Right atrium auricular region (tissue), 2 donors: ENCODE results near the gene SIM2. TPM values are rescaled to one million over a fixed set of nuclear protein-coding genes. Genes with fewer than 3 reads are reported as not detected.

Experiments
- DNase-seq: peaks from one replicate; pipeline ENCODE4 v3.0.0-alpha.2; 2019; ENCODE audit warnings: low spot score
- H3K27ac ChIP-seq, 2 donors: fragments of 200-600 bp; sonication (generic); 1 replicate in 1 of 2; 2 replicates in 1 of 2; pipeline ENCODE4 v1.5.1; 2016 to 2019
- H3K27me3 ChIP-seq, 2 donors: fragments of 200-600 bp; sonication (generic); one replicate each; pipeline versions ENCODE4 v1.5.1 to v1.6.0; 2017 to 2019
- H3K36me3 ChIP-seq: fragments of 200-600 bp; sonication (generic); one replicate; pipeline ENCODE4 v1.5.1; 2016
- H3K4me1 ChIP-seq, 2 donors: fragments of 200-600 bp; sonication (generic); one replicate each; pipeline versions ENCODE4 v1.5.1 to v1.6.0; 2017 to 2019
- H3K4me3 ChIP-seq, 2 donors: fragments of 200-600 bp; sonication (generic); 1 replicate in 1 of 2; 2 replicates in 1 of 2; pipeline ENCODE4 v1.5.1; 2017 to 2019; ENCODE audit warnings: mild to moderate bottlenecking in 1 of 2, moderate library complexity in 1 of 2
- H3K9me3 ChIP-seq, 2 donors: fragments of 200-600 bp; sonication (generic); one replicate each; pipeline ENCODE4 v1.5.1; 2019
- total RNA-seq, 2 donors: library from RNA; depleted of rRNA; stranded (reverse); fragments of >200 nt; gene quantifications; one replicate each; pipeline ENCODE4 v1.1.0, GENCODE V29; 2016
- TF ChIP-seq, protein P1 (sequence below), 2 donors: fragments of 200-600 bp; sonication (generic); IDR thresholded peaks; one replicate each; pipeline ENCODE4 v1.5.1; 2019; ENCODE audit warnings: antibody characterized with exemption in 2 of 2

Gene SIM2
- total RNA-seq, 2 donors from 2014 or later = not detected

DNA sequence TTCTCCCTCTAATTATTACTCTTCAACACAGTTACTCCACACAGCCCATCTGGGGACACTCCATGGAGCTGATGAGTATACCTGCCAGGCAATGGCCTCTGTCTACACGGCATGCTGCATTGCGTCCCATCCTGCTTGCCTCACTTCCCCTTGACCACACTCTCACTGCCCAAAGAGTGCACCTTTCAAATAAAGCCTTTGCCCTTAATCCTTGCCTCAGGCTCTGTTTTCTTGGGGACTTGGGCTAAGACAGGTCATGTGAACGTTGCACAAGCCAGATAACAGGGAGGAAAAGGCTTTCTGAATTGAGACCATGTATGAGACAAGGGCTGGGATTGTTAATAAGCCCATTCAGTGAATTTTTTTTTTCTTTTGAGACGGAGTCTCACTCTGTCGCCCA is 40.0 kb upstream of the SIM2 start:
- no peak for DNase-seq
- Histone ChIP-seq H3K9me3 (no peaks in the 10 kb centered on the region), H3K27me3 (peaks cover 0 to 2% of the 10 kb centered on the region in 2 donors), H3K36me3 (no peaks in the 10 kb centered on the region), H3K4me3 (no peak overlapping the region), H3K4me1 (no peaks in the 10 kb centered on the region), H3K27ac (no peak overlapping the region)
- TF ChIP-seq, protein P1, sequence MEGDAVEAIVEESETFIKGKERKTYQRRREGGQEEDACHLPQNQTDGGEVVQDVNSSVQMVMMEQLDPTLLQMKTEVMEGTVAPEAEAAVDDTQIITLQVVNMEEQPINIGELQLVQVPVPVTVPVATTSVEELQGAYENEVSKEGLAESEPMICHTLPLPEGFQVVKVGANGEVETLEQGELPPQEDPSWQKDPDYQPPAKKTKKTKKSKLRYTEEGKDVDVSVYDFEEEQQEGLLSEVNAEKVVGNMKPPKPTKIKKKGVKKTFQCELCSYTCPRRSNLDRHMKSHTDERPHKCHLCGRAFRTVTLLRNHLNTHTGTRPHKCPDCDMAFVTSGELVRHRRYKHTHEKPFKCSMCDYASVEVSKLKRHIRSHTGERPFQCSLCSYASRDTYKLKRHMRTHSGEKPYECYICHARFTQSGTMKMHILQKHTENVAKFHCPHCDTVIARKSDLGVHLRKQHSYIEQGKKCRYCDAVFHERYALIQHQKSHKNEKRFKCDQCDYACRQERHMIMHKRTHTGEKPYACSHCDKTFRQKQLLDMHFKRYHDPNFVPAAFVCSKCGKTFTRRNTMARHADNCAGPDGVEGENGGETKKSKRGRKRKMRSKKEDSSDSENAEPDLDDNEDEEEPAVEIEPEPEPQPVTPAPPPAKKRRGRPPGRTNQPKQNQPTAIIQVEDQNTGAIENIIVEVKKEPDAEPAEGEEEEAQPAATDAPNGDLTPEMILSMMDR (IDR thresholded peaks at IDR 0.05) = no peak

- peaks cover 0 to 2% of the 10 kb centered on the region in 2 donors for H3K27me3 ChIP-seq
Measured at GRCh38 chr21:36661511-36662309, 37.2 kb upstream of the SIM2 start.

DNA sequence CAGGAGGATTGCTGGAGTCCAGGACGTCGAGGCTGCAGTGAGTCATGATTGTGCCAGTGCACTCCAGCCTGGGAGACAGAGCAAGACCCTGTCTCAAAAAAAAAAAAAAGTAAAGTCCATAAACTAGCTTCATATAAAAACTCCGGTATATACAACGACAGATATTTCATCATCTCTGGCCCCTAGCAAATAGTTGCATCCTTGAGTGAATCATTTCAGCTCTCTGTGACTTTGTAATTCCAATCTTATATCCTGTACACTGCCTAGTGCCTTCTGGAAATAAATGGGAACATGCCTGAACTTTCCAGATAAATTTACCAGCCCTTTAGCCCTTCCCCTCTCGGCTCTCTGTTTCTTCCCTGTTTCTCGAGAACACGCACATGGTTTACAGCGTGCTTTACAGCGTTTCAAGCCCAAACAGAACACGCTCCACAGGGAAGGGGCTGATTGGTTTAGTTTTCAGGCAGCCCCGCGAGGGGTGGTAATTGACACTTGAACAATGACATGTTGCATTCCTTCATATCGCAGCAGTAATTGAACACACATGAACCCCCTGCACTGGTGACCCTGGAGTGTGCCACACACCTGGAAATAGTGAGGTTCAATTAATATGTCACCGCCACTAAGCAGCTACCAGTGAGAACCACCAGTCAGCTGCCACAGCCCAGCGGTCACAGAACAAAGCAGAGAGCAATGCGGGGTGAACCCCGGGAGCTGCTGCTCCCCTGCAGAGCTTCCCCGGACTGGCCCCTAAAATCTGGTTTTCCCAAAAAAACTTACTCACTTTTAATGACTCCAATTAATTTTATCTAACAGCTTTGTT is 35.7 kb upstream of the SIM2 start:
- H3K27me3 ChIP-seq = peaks cover 0 to 6% of the 10 kb centered on the region in 2 donors

More at GRCh38 chr21:36661511-36662309, 37.2 kb upstream of the SIM2 start:
- Histone ChIP-seq H3K36me3 (no peaks in the 10 kb centered on the region), H3K4me1 (no peaks in the 10 kb centered on the region), H3K27ac (no peak overlapping the region), H3K4me3 (no peak overlapping the region), H3K9me3 (no peaks in the 10 kb centered on the region)
- TF ChIP-seq, protein P1 (IDR thresholded peaks at IDR 0.05) = peak in 1 of 2 donors; percentile 51
- DNase-seq = no peak

DNA sequence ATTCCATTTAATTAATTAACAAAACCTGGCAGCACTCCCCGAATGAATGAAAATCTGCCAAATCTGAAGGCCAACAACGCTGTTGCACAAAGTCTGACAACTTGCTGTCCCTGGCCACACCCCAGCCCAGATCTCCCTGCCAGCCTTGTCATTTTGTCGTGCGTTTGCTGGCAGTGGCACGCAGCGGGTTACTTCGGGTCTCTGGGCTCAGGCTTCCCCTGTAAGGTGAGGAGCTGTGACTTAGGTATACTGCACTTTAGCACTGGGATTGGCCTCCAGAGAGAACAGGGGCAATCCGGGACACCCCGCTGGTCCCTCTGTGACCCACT is 34.3 kb upstream of the SIM2 start:
- Histone ChIP-seq H3K4me1 (no peaks in the 10 kb centered on the region), H3K27ac (no peak overlapping the region), H3K9me3 (no peaks in the 10 kb centered on the region), H3K4me3 (no peak overlapping the region), H3K27me3 (peaks cover 0 to 6% of the 10 kb centered on the region in 2 donors), H3K36me3 (no peaks in the 10 kb centered on the region)
- TF ChIP-seq, protein P1 (IDR thresholded peaks at IDR 0.05) = no peak
- no peak for DNase-seq

More for the DNA sequence above, 35.7 kb upstream of the SIM2 start:
- Histone ChIP-seq H3K4me1 (no peaks in the 10 kb centered on the region), H3K27ac (no peak overlapping the region), H3K36me3 (no peaks in the 10 kb centered on the region), H3K9me3 (no peaks in the 10 kb centered on the region), H3K4me3 (no peak overlapping the region)
- TF ChIP-seq, protein P1 (IDR thresholded peaks at IDR 0.05) = no peak
- no peak for DNase-seq

DNA sequence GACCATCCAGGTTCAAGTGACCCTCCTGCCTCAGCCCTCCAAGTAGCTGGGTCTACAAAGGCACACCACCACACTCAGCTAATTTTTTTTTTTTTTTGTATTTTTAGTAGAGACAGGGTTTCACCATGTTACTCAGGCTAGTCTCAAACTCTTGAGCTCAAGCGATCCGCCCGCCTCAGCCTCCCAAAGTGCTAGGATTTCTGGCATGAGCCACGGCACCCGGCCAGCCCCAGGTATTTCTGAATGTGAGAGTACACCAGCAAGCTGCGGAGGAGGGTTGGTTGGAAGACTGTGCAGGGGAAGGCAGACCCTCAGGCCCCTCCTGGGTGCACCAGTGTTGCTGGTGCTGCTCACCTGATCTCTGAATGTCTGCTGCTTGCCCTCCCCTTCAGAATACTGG is 33.1 kb upstream of the SIM2 start:
- Histone ChIP-seq H3K27ac (no peak overlapping the region), H3K27me3 (peaks cover 0 to 3% of the 10 kb centered on the region in 2 donors), H3K4me1 (no peaks in the 10 kb centered on the region), H3K9me3 (no peaks in the 10 kb centered on the region), H3K36me3 (no peaks in the 10 kb centered on the region), H3K4me3 (no peak overlapping the region)
- TF ChIP-seq, protein P1 (IDR thresholded peaks at IDR 0.05) = no peak
- no peak for DNase-seq
